H9 (cell line): ENCODE results near the gene MZT2A. TPM values are rescaled to one million over a fixed set of nuclear protein-coding genes. Genes with fewer than 3 reads are reported as not detected.
A peak's percentile ranks its signal among the peaks of the same experiment; 100 is the strongest.
"Not testable (repeated sequence)": the region's sequence is repeated elsewhere in the genome, so short reads cannot be mapped to it uniquely, and the experiment has no call there.

ENCODE experiments used
- DNase-seq: peaks from one replicate; pipeline ENCODE4 v3.0.0-alpha.2; 2017
- H2AFZ ChIP-seq: one replicate; pipeline ENCODE4 v1.6.1; 2013; ENCODE audit warnings: mild to moderate bottlenecking, low read length, control low read depth, moderate library complexity
- H2AK5ac ChIP-seq: 2 replicates; pipeline ENCODE4 v1.6.1; 2013; ENCODE audit warnings: low read length, control low read depth, mixed read lengths; ENCODE audit not compliant: insufficient read length
- H2BK120ac ChIP-seq: one replicate; pipeline ENCODE4 v1.6.1; 2013; ENCODE audit warnings: low read depth, mild to moderate bottlenecking, low read length, control low read depth, inconsistent platforms; ENCODE audit not compliant: poor library complexity, severe bottlenecking
- H2BK12ac ChIP-seq: 2 replicates; pipeline ENCODE4 v1.6.1; 2013; ENCODE audit warnings: low read length, control low read depth, mixed read lengths, low read depth; ENCODE audit not compliant: insufficient read length
- H2BK15ac ChIP-seq: 2 replicates; pipeline ENCODE4 v1.6.1; 2013; ENCODE audit warnings: low read depth, low read length, control low read depth
- H2BK20ac ChIP-seq: one replicate; pipeline ENCODE4 v1.6.1; 2013; ENCODE audit warnings: low read depth, mild to moderate bottlenecking, low read length, control low read depth, inconsistent platforms; ENCODE audit not compliant: poor library complexity, severe bottlenecking
- H2BK5ac ChIP-seq: 2 replicates; pipeline ENCODE4 v1.6.1; 2013; ENCODE audit warnings: low read length, control low read depth, mixed read lengths; ENCODE audit not compliant: insufficient read length
- H3K14ac ChIP-seq: 2 replicates; pipeline ENCODE4 v1.6.1; 2013; ENCODE audit warnings: low read length, control low read depth; ENCODE audit not compliant: insufficient read depth
- H3K18ac ChIP-seq: 2 replicates; pipeline ENCODE4 v1.6.1; 2013; ENCODE audit warnings: low read depth, mild to moderate bottlenecking, mixed read lengths, low read length, control low read depth; ENCODE audit not compliant: insufficient read length
- H3K23ac ChIP-seq: 2 replicates; pipeline ENCODE4 v1.6.1; 2013; ENCODE audit warnings: low read length, control low read depth, mixed read lengths, low read depth; ENCODE audit not compliant: insufficient read length
- H3K23me2 ChIP-seq: 2 replicates; pipeline ENCODE4 v1.6.1; 2013; ENCODE audit warnings: low read depth, mild to moderate bottlenecking, mixed read lengths, low read length, control low read depth; ENCODE audit not compliant: insufficient read length, poor library complexity, severe bottlenecking
- H3K27ac ChIP-seq: 2 replicates; pipeline ENCODE4 v1.5.1; 2013; ENCODE audit warnings: low read length, control low read depth, mixed read lengths, low read depth; ENCODE audit not compliant: insufficient read length
- H3K27me3 ChIP-seq: 2 replicates; pipeline ENCODE4 v1.6.1; 2013; ENCODE audit warnings: low read length, control low read depth, inconsistent platforms; ENCODE audit not compliant: insufficient read depth
- H3K4ac ChIP-seq: 2 replicates; pipeline ENCODE4 v1.6.1; 2013; ENCODE audit warnings: low read depth, mild to moderate bottlenecking, control low read depth, inconsistent platforms, low read length, moderate library complexity
- H3K4me1 ChIP-seq: 2 replicates; pipeline ENCODE4 v1.6.1; 2013; ENCODE audit warnings: low read length, control low read depth, inconsistent platforms; ENCODE audit not compliant: insufficient read depth
- H3K4me2 ChIP-seq: 2 replicates; pipeline ENCODE4 v1.6.1; 2013; ENCODE audit warnings: low read length, control low read depth, mixed read lengths; ENCODE audit not compliant: insufficient read length, insufficient read depth
- H3K56ac ChIP-seq: 2 replicates; pipeline ENCODE4 v1.6.1; 2013; ENCODE audit warnings: low read depth, mild to moderate bottlenecking, mixed read lengths, low read length, control low read depth; ENCODE audit not compliant: insufficient read length
- H3K79me1 ChIP-seq: 2 replicates; pipeline ENCODE4 v1.6.1; 2013; ENCODE audit warnings: low read depth, mild to moderate bottlenecking, moderate library complexity, low read length, control low read depth, inconsistent platforms; ENCODE audit not compliant: insufficient read depth, poor library complexity, severe bottlenecking
- H3K79me2 ChIP-seq: 2 replicates; pipeline ENCODE4 v1.6.1; 2013; ENCODE audit warnings: low read length, control low read depth, inconsistent platforms; ENCODE audit not compliant: insufficient read depth
- H3K9ac ChIP-seq: 2 replicates; pipeline ENCODE4 v1.6.1; 2013; ENCODE audit warnings: low read length, control low read depth, mixed read lengths; ENCODE audit not compliant: insufficient read length; ENCODE audit errors: extremely low read depth
- H3K9me3 ChIP-seq: one replicate; pipeline ENCODE4 v1.6.1; 2013; ENCODE audit warnings: low read depth, low read length, inconsistent platforms; ENCODE audit not compliant: control insufficient read depth
- H3T11ph ChIP-seq: one replicate; pipeline ENCODE4 v1.6.1; 2013; ENCODE audit warnings: mild to moderate bottlenecking, low read length, control low read depth, inconsistent platforms
- H4K20me1 ChIP-seq: one replicate; pipeline ENCODE4 v1.6.1; 2013; ENCODE audit not compliant: control insufficient read depth, insufficient read length, insufficient read depth
- H4K5ac ChIP-seq: 2 replicates; pipeline ENCODE4 v1.6.1; 2013; ENCODE audit warnings: low read depth, mild to moderate bottlenecking, mixed read lengths, low read length, control low read depth; ENCODE audit not compliant: insufficient read length
- H4K8ac ChIP-seq: replicated peaks from 2 replicates; pipeline ENCODE4 v1.6.1; 2013; ENCODE audit warnings: low read length, control low read depth, mixed read lengths, low read depth; ENCODE audit not compliant: insufficient read length
- H4K91ac ChIP-seq: 2 replicates; pipeline ENCODE4 v1.6.1; 2013; ENCODE audit warnings: low read depth, mild to moderate bottlenecking, moderate library complexity, mixed read lengths, low read length, control low read depth; ENCODE audit not compliant: insufficient read length
- H3K27ac Mint-ChIP-seq, 3 experiments: 2 replicates in 2 of 3; 3 replicates in 1 of 3; pipeline ENCODE4 v1.8.0; 2020 to 2021; ENCODE audit warnings: mixed read lengths in 3 of 3, mild to moderate bottlenecking in 1 of 3, moderate library complexity in 1 of 3
- H3K27me3 Mint-ChIP-seq: 2 replicates; pipeline ENCODE4 v1.8.0; 2021; ENCODE audit warnings: low read depth, mild to moderate bottlenecking, moderate library complexity, mixed read lengths
- H3K36me3 Mint-ChIP-seq, 3 experiments: 2 replicates in 2 of 3; 3 replicates in 1 of 3; pipeline ENCODE4 v1.8.0; 2020 to 2021; ENCODE audit warnings: low read depth in 3 of 3, mixed read lengths in 3 of 3; ENCODE audit not compliant: insufficient read depth in 1 of 3
- H3K4me1 Mint-ChIP-seq, 2 experiments: 2 replicates each; pipeline ENCODE4 v1.8.0; 2020; ENCODE audit warnings: mixed read lengths in 2 of 2
- H3K4me3 Mint-ChIP-seq, 2 experiments: 2 replicates in 1 of 2; 3 replicates in 1 of 2; pipeline ENCODE4 v1.8.0; 2020 to 2021; ENCODE audit warnings: mild to moderate bottlenecking in 2 of 2, mixed read lengths in 2 of 2, moderate library complexity in 1 of 2
- H3K9me3 Mint-ChIP-seq, 2 experiments: 2 replicates in 1 of 2; 3 replicates in 1 of 2; pipeline ENCODE4 v1.8.0; 2020; ENCODE audit warnings: mild to moderate bottlenecking in 2 of 2, mixed read lengths in 2 of 2, moderate library complexity in 1 of 2
- WGBS: extraction: QIAGEN DNeasy Blood & Tissue Kit; methylation state at CpG from one replicate; pipeline ENCODE4 v1.1.7; 2013; ENCODE audit warnings: missing lambda C conversion rate, low lambda C conversion rate, mixed read lengths; ENCODE audit not compliant: insufficient read length; ENCODE audit errors: extremely low coverage; 5-methylcytosine and 5-hydroxymethylcytosine counted together
- total RNA-seq: library from RNA; stranded (reverse); gene quantifications from 2 replicates; pipeline ENCODE4 v1.2.1, GENCODE V29; 2021

Gene MZT2A
- total RNA-seq, 1 experiment from 2014 or later: 127 TPM

DNA sequence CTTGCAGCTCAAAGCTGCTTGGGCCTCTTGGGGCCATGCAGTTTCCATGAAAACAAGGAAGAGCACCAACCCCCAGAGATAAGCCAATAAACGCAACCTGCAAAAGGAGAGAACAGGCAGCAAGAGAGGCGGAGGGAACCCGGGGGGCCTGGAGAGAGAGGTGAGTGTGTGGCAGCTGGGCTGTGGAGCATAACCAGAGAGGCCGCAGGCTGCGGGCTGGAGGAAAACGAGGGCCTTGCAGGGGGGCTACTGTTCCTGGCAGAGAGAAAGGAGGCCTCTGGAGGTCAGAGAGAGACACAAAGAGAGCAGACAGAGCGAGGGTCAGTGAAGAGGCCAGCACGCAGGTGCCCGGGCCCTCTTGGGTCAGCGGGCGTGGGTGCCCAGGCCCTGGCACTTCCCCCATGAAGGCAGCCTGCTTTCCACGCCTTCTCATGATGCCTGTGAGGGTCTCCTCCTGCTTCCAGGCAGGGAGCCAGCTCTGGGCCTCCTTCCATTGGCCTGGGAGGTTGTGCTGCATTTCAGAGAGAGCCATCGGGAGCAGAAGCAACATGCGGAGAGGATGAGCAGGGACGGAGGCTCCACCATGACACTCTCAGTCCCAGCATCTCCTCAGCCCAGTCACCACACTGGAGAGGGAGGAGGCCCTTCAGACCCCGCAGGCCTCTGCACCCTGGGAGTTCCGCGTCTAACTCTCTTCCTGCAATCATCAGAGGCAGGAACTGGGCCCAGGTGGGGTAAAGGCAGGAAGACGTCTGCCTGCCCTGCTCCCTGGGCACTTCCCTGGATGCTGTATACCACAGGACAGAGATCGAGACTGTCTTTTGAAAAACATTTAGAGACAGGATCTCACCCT lies 1.4 kb downstream of the MZT2A start:
- H3K14ac ChIP-seq, H3K27me3 Mint-ChIP-seq, H2AK5ac ChIP-seq, H4K5ac ChIP-seq, H3T11ph ChIP-seq, H3K79me1 ChIP-seq, H3K18ac ChIP-seq, DNase-seq, H3K27me3 ChIP-seq, H3K56ac ChIP-seq, H3K4me1 ChIP-seq, H3K9me3 ChIP-seq, H3K27ac ChIP-seq, H2BK120ac ChIP-seq, H2BK20ac ChIP-seq, H3K23ac ChIP-seq, H3K9ac ChIP-seq, H2BK5ac ChIP-seq, H4K8ac ChIP-seq, H3K4ac ChIP-seq, H4K20me1 ChIP-seq, H3K23me2 ChIP-seq, H2BK12ac ChIP-seq, H2AFZ ChIP-seq, H4K91ac ChIP-seq, H2BK15ac ChIP-seq, H3K9me3 Mint-ChIP-seq: not testable (repeated sequence)
- Mint-ChIP-seq H3K27ac (peak overlapping the region in 2 of 3 experiments; percentile 19 to 48; a peak in 1 of 7 replicates), H3K36me3 (peaks cover 7 to 20% (median 19%) of the 10 kb centered on the region in 3 experiments; a peak in 6 of 7 replicates), H3K4me3 (peak overlapping the region; percentile 72 to 79), H3K4me1 (peaks cover 6 to 17% of the 10 kb centered on the region in 2 experiments; a peak in 3 of 4 replicates)
- WGBS: no CpG with 5 or more reads among the region's 20 CpGs
- Histone ChIP-seq H3K4me2 (peak overlapping the region; percentile 68), H3K79me2 (peaks cover 18% of the 10 kb centered on the region; the same call in 1 of the 2 replicates)
